Endothelial cell of umbilical vein (primary cell): ENCODE measurements around the gene HTN1. TPM values are rescaled to one million over a fixed set of nuclear protein-coding genes. Genes with fewer than 3 reads are reported as not detected.

Experiments
- BruUV-seq: library from RNA; stranded (reverse); fragments of 400-500 nt; replicated peaks from 2 replicates; lab custom pipeline; 2021; lab: Mats Ljungman, UMichigan
- CTCF ChIA-PET: fragments of 300-600, 350-600 bp; sonication (Branson Sonifier 250); formaldehyde crosslinking; loops from one replicate; lab custom pipeline; 2021; ENCODE audit warnings: antibody characterized with exemption, inconsistent platforms; lab: Charles Lee
- POLR2A ChIA-PET: fragments of 300-600, 350-600 bp; sonication (Branson Sonifier 250); formaldehyde crosslinking; loops from one replicate; lab custom pipeline; 2021; ENCODE audit warnings: antibody characterized with exemption, inconsistent platforms; lab: Charles Lee
- DNase-seq: peaks from one replicate; pipeline ENCODE4 v3.0.0-alpha.2; 2011; ENCODE audit warnings: low read depth, low spot score
- FAIRE-seq: peaks from 2 replicates; lab custom pipeline; 2011; peaks lifted over from hg19 to GRCh38; lab: Jason Lieb, UNC
- H2AFZ ChIP-seq: 2 replicates; pipeline ENCODE4 v1.6.0; 2012; ENCODE audit warnings: low read depth, low read length, control low read depth, inconsistent platforms
- H3K27ac ChIP-seq: 2 replicates; pipeline ENCODE4 v1.5.1; 2011; ENCODE audit warnings: low read depth, mild to moderate bottlenecking, control low read depth, low read length, moderate library complexity; ENCODE audit not compliant: insufficient read depth
- H3K27me3 ChIP-seq, 2 experiments: 2 replicates each; pipeline versions ENCODE4 v1.6.0 to v1.6.1; 2011; ENCODE audit warnings: low read length in 2 of 2, mixed read lengths in 1 of 2; ENCODE audit not compliant: control insufficient read depth in 2 of 2, insufficient read depth in 2 of 2
- H3K36me3 ChIP-seq, 2 experiments: 2 replicates in 1 of 2; 3 replicates in 1 of 2; pipeline ENCODE4 v1.5.1; 2011; ENCODE audit warnings: low read length in 2 of 2, mild to moderate bottlenecking in 1 of 2, moderate library complexity in 1 of 2; ENCODE audit not compliant: control insufficient read depth in 2 of 2, insufficient read depth in 2 of 2; ENCODE audit errors: extremely low read depth in 1 of 2
- H3K4me1 ChIP-seq: 3 replicates; pipeline ENCODE4 v1.5.1; 2011; ENCODE audit warnings: mild to moderate bottlenecking, low read length; ENCODE audit not compliant: control insufficient read depth, insufficient read depth; ENCODE audit errors: extremely low read depth
- H3K4me2 ChIP-seq: 2 replicates; pipeline ENCODE4 v1.6.1; 2011; ENCODE audit warnings: low read length, control low read depth, mixed read lengths; ENCODE audit not compliant: insufficient read depth
- H3K4me3 ChIP-seq, 3 experiments: fragments of 200-600 bp in 1 of 3; sonication (generic), shearing (Covaris generic) in 1 of 3; replicated peaks in 1 of 3; 2 replicates each; pipeline ENCODE4 v1.5.1; 2011 to 2016; ENCODE audit warnings: control low read depth in 3 of 3, low read length in 3 of 3, mild to moderate bottlenecking in 2 of 3, inconsistent platforms in 1 of 3, low read depth in 1 of 3, moderate library complexity in 1 of 3; ENCODE audit not compliant: insufficient read depth in 1 of 3
- H3K79me2 ChIP-seq: 2 replicates; pipeline ENCODE4 v1.6.0; 2012; ENCODE audit warnings: low read length, inconsistent platforms; ENCODE audit not compliant: control insufficient read depth, insufficient read depth
- H3K9ac ChIP-seq: replicated peaks from 2 replicates; pipeline ENCODE3; 2011; ENCODE audit warnings: low read length, control low read depth; ENCODE audit not compliant: insufficient read depth; ENCODE audit errors: extremely low read depth
- H3K9me1 ChIP-seq: replicated peaks from 3 replicates; pipeline ENCODE4 v1.6.0; 2011; ENCODE audit warnings: mild to moderate bottlenecking, low read length; ENCODE audit not compliant: control insufficient read depth, insufficient read depth; ENCODE audit errors: extremely low read depth
- H3K9me3 ChIP-seq: replicated peaks from 2 replicates; pipeline ENCODE4 v1.5.1; 2012; ENCODE audit warnings: low read length, inconsistent platforms; ENCODE audit not compliant: control insufficient read depth, insufficient read depth
- H4K20me1 ChIP-seq: replicated peaks from 2 replicates; pipeline ENCODE3; 2011; ENCODE audit warnings: mild to moderate bottlenecking, low read length; ENCODE audit not compliant: control insufficient read depth, insufficient read depth; ENCODE audit errors: extremely low read depth
- CTCF ChIP-seq, 2 donors: IDR thresholded peaks; 1 replicate in 1 of 2; 2 replicates in 1 of 2; pipeline ENCODE4 v1.5.1; 2011; ENCODE audit warnings: low read length in 2 of 2, mild to moderate bottlenecking in 2 of 2, moderate library complexity in 2 of 2, control low read depth in 1 of 2, inconsistent platforms in 1 of 2, low read depth in 1 of 2; ENCODE audit not compliant: insufficient read depth in 1 of 2; ENCODE audit errors: extremely low read depth in 1 of 2
- EZH2 ChIP-seq: IDR thresholded peaks from 2 replicates; pipeline ENCODE4 v1.6.1; 2012; ENCODE audit warnings: borderline replicate concordance, low read depth, mild to moderate bottlenecking, moderate library complexity, low read length, inconsistent platforms; ENCODE audit not compliant: severe bottlenecking
- FOS ChIP-seq: IDR thresholded peaks from 2 replicates; pipeline ENCODE4 v1.6.1; 2011; ENCODE audit warnings: mild to moderate bottlenecking, low read length, moderate library complexity, borderline replicate concordance; ENCODE audit not compliant: insufficient read depth
- GATA2 ChIP-seq: IDR thresholded peaks from 2 replicates; pipeline ENCODE4 v1.7.0; 2011; ENCODE audit warnings: low read depth, mild to moderate bottlenecking, moderate library complexity, mixed read lengths, low read length; ENCODE audit not compliant: insufficient read length, insufficient read depth
- JUN ChIP-seq: IDR thresholded peaks from 2 replicates; pipeline ENCODE4 v1.6.1; 2011; ENCODE audit warnings: borderline replicate concordance, low read depth; ENCODE audit not compliant: insufficient read length, insufficient read depth
- MAX ChIP-seq: IDR thresholded peaks from 2 replicates; pipeline ENCODE4 v1.6.1; 2011; ENCODE audit not compliant: insufficient read depth, insufficient read length
- MYC ChIP-seq: IDR thresholded peaks from one replicate; pipeline ENCODE4 v1.6.1; 2011; ENCODE audit warnings: mild to moderate bottlenecking, low read depth, low read length
- POLR2A ChIP-seq: IDR thresholded peaks from 2 replicates; pipeline ENCODE4 v1.6.1; 2012; ENCODE audit warnings: low read depth, mild to moderate bottlenecking, control low read depth, low read length
- POLR2AphosphoS5 ChIP-seq: IDR thresholded peaks from 2 replicates; pipeline ENCODE4 v1.6.1; 2012; ENCODE audit warnings: low read depth, mild to moderate bottlenecking, control low read depth, low read length, moderate library complexity; ENCODE audit not compliant: insufficient read depth
- dilution Hi-C: fragments of 300-500 bp; cut with MboI; formaldehyde crosslinking; loops from one replicate; pipeline ENCODE4 v1.15.0; 2019; ENCODE audit warnings: low sequenced_read_pairs; ENCODE audit not compliant: extremely low pct_ligation_motif_present
- intact Hi-C: fragments of 100-400 bp; cut with micrococcal nuclease; formaldehyde crosslinking; loops from one replicate; pipeline ENCODE4 v1.10.0; 2022
- polyA plus RNA-seq, 4 experiments: library from polyadenylated mRNA; depleted of rRNA in 3 of 4; stranded (reverse) in 3 of 4; unstranded in 1 of 4; fragments of >200 nt; gene quantifications; 2 replicates each; pipeline versions ENCODE4 v1.2.1 to v1.2.3, GENCODE V29; 2011 to 2012; ENCODE audit warnings: missing spikeins in 1 of 4
- total RNA-seq: library from RNA; stranded (reverse); gene quantifications from 2 replicates; pipeline ENCODE4 v1.2.3, GENCODE V29; 2021

Gene HTN1
- total and polyA plus RNA-seq, 2 donors (not counting 3 experiments of a cell fraction or from before 2014, with no cell fraction given): not detected

DNA sequence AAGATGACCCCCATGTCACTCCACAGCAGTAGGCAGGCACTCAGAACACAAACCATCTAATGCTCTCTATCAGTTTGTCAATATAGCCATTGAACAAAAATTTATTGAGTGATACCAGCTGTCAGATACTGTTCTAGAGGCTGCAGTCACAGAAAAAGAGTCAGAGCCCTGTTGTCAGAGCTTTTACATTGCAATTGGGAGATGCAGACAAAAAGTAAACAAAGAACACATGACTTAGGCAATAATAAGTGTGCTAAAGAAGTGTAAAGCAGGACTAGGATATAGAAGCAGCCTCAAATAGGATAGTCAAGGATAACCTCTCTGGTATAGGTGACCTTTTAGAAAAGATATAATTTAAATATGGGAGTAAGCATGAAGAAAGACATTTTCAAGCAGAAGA, 8.9 kb downstream of the HTN1 start:
- no peaks in the 10 kb centered on the region for H3K36me3 ChIP-seq
- no peak overlapping the region for H3K4me2 ChIP-seq
- H4K20me1 ChIP-seq: no peaks in the 10 kb centered on the region
- no peak for TF ChIP-seq EZH2
- no peak for TF ChIP-seq FOS
- TF ChIP-seq MAX: no peak
- TF ChIP-seq POLR2A: no peak
- no peak for TF ChIP-seq GATA2
- TF ChIP-seq JUN: no peak
- TF ChIP-seq POLR2AphosphoS5: no peak
- no peak for TF ChIP-seq MYC
- TF ChIP-seq CTCF (IDR thresholded peaks at IDR 0.05; ENCODE audit: extremely low read depth in 1 of 2, insufficient read depth in 1 of 2, low read depth in 1 of 2, low read length in 2 of 2): no peak
- no peak for FAIRE-seq
- H3K9ac ChIP-seq: no peak overlapping the region
- H3K9me3 ChIP-seq: no peaks in the 10 kb centered on the region
- POLR2A ChIA-PET: no interaction called here
- no peaks in the 10 kb centered on the region for H3K9me1 ChIP-seq
- H3K79me2 ChIP-seq: no peaks in the 10 kb centered on the region
- CTCF ChIA-PET: no interaction called here
- DNase-seq: no peak
- no peaks in the 10 kb centered on the region for H3K4me1 ChIP-seq
- no peak overlapping the region for H2AFZ ChIP-seq
- no peaks in the 10 kb centered on the region for H3K27me3 ChIP-seq
- no peak overlapping the region for H3K4me3 ChIP-seq
- dilution Hi-C loops: no loop called here
- intact Hi-C loops: no loop called here
- BruUV-seq: no TSS peak
- no peak overlapping the region for H3K27ac ChIP-seq
